ENCODE results near the gene MAP1LC3C. TPM values are rescaled to one million over a fixed set of nuclear protein-coding genes. Genes with fewer than 3 reads are reported as not detected.

Gene MAP1LC3C
- total and polyA plus RNA-seq, 12 donors, result 0.26 to 0.61 (median 0.32) TPM; not detected in 6

DNA sequence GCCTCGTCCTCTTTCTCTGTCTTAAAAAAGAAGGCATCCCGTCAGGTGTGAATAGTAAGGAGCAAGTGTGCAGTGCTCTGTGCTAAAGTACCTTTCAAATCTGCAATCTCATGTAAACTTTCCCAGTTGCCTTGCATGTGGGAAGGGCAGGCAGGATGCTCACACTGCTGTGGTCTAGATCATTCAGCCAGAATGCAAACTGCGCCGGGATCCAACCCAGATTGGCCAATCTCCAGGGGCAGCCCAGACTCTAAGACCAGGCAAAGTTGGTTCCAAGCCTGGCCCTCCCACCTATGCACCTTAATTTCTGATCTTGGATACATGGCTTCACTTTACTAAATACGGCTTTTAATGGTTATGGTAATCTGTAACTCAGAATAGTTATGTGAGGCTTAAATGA, 3.2 kb upstream of the MAP1LC3C start:
- no peaks in the 10 kb centered on the region for H3K36me3 ChIP-seq
- peaks cover 0 to 5% (median 0%) of the 10 kb centered on the region in 7 donors for H3K27me3 ChIP-seq
- intact Hi-C loops (cut with DNase I), result loop anchor here in 1 of 10 donors (10.0 kb wide), 2 partner anchors 397 to 467 kb away; partner anchors contain the start of gene KMO
- no peak overlapping the region for H3K27ac ChIP-seq
- 73 to 79% methylated on average over 5 of the region's 5 CpGs for WGBS, 2 donors
- no peak overlapping the region for H3K4me3 ChIP-seq
- DNase-seq, result no peak
- TF ChIP-seq CTCF (IDR thresholded peaks at IDR 0.05), result no peak
- H3K4me1 ChIP-seq, result peaks cover 0 to 13% (median 7%) of the 10 kb centered on the region in 9 donors
- no peaks in the 10 kb centered on the region for H3K9me3 ChIP-seq
- ATAC-seq, result no peak

DNA sequence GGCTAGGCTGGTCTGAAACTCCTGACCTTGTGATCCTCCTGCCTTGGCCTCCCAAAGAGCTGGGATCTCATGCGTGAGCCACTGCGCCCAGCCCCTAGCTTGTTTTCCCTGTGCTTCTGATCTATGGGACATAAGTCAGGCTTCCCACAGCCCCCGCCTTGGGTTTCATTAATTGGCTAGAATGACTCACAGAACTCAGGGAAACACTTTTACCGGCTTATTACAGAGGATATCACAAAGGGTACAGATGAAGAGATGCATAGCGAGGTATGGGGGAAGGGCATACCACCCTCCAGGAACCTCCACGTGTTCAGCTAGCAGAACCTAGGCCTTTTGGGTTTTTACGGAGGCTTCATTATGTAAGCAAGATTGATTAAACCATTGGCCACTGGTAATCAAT, 1.5 kb upstream of the MAP1LC3C start:
- no peak overlapping the region for H3K27ac ChIP-seq
- 86 to 90% methylated on average over 7 of the region's 7 CpGs for WGBS, 2 donors
- H3K27me3 ChIP-seq, result peaks cover 0 to 5% (median 0%) of the 10 kb centered on the region in 7 donors
- ATAC-seq (no peak), DNase-seq (no peak)
- TF ChIP-seq CTCF (IDR thresholded peaks at IDR 0.05), result no peak
- H3K9me3 ChIP-seq, result no peaks in the 10 kb centered on the region
- peaks cover 0 to 13% (median 7%) of the 10 kb centered on the region in 9 donors for H3K4me1 ChIP-seq
- no peaks in the 10 kb centered on the region for H3K36me3 ChIP-seq
- intact Hi-C loops (cut with DNase I), result loop anchor here in 1 of 10 donors (10.0 kb wide), 2 partner anchors 396 to 466 kb away; partner anchors contain the start of gene KMO
- H3K4me3 ChIP-seq, result no peak overlapping the region

DNA sequence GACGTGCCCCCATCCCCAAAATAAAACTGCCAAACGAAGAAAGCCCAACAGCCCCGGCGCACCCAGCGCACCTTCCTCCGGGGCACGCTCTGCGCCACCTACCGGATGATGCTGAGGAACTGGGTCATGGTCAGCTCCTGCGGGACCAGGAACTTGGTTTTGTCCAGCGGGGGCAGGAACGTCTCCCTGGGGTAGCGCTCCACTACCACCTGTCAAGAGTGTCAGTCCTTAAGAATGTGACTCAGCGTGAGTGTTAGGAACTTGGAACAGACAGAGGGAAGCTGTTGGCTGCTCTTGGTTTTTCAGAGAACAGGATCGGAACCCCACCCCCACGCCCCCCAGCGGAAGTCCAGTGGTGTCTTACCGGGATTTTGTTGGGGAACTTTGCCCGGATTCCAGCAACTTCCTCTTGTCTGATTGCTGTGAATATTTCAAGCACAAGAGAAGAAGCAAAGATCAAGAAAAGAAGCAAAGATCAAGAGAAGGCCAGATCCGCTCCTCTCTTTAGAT, 431 bp downstream of the MAP1LC3C start:
- intact Hi-C loops (cut with DNase I), result loop anchor here in 4 of 10 donors (2.0 to 10.0 kb wide), 4 partner anchors 18 to 104 kb away; no protein-coding TSS in a partner anchor
- Histone ChIP-seq H3K9me3 (no peaks in the 10 kb centered on the region), H3K36me3 (no peaks in the 10 kb centered on the region), H3K27me3 (peaks cover 0 to 7% (median 0%) of the 10 kb centered on the region in 7 donors), H3K4me1 (peaks cover 0 to 13% (median 7%) of the 10 kb centered on the region in 9 donors), H3K4me3 (peak overlapping the region in 8 of 10 donors; percentile 4 to 45 (median 40)), H3K27ac (peak overlapping the region in 4 of 10 donors; percentile 55 to 72 (median 67))
- peak; percentile 25 to 79 (median 59) for TF ChIP-seq CTCF (IDR thresholded peaks at IDR 0.05)
- ATAC-seq, result peak; percentile 75 to 89 (median 82)
- DNase-seq, result peak; percentile 72 to 81
- WGBS, 2 donors, result 6 to 8% methylated on average over 20 of the region's 20 CpGs

- WGBS, 2 donors, result 81 to 82% methylated on average over 12 of the region's 12 CpGs
- TF ChIP-seq CTCF (IDR thresholded peaks at IDR 0.05), result no peak
- H3K36me3 ChIP-seq, result no peaks in the 10 kb centered on the region
- no peak overlapping the region for H3K4me3 ChIP-seq
- H3K27me3 ChIP-seq, result peaks cover 0 to 7% (median 0%) of the 10 kb centered on the region in 7 donors
- intact Hi-C loops (cut with DNase I), result loop anchor here in 4 of 10 donors (5.0 to 10.0 kb wide), 3 partner anchors 93 to 103 kb away; no protein-coding TSS in a partner anchor
- H3K27ac ChIP-seq, result no peak overlapping the region
- ATAC-seq (no peak), DNase-seq (no peak)
- peaks cover 0 to 13% (median 7%) of the 10 kb centered on the region in 9 donors for H3K4me1 ChIP-seq
- H3K9me3 ChIP-seq, result no peaks in the 10 kb centered on the region
These were observed 1.4 kb downstream of the MAP1LC3C start for GRCh38 chr1:241997401-241997998.
